ENCODE data around the gene TNRC18.

GRCh38 chr7:5403442-5403841 is 20.2 kb downstream of the TNRC18 start:
- TF ChIP-seq CTCF (IDR thresholded peaks at IDR 0.05): no peak
- TF ChIP-seq POLR2A (IDR thresholded peaks at IDR 0.05): no peak

Data from lower leg skin (tissue), 3 donors.